ENCODE data around the gene PCDH18. TPM values are rescaled to one million over a fixed set of nuclear protein-coding genes. Genes with fewer than 3 reads are reported as not detected.
"Not testable (repeated sequence)": the region's sequence is repeated elsewhere in the genome, so short reads cannot be mapped to it uniquely, and the experiment has no call there.

The PCDH18 gene
- total RNA-seq (2014; rRNA removed; shearing (Covaris generic)): not detected in 2 replicates

- DNase-seq (ENCODE audit: low spot score): no peak
Measured at GRCh38 chr4:137531986-137532868, at the start of gene PCDH18. PCDH18 (minus strand) TSS chr4:137532494; CDS start chr4:137532088, 406 bp downstream.

- no peak for DNase-seq (ENCODE audit: low spot score)
Measured at GRCh38 chr4:137576446-137576845, 44.2 kb upstream of the PCDH18 start.

- no peak for DNase-seq (ENCODE audit: low spot score)
Measured at GRCh38 chr4:137572647-137573046, 40.4 kb upstream of the PCDH18 start.

- no peak for DNase-seq (ENCODE audit: low spot score)
Measured at GRCh38 chr4:137572163-137572562, 39.9 kb upstream of the PCDH18 start.

GRCh38 chr4:137559801-137560200, 27.5 kb upstream of the PCDH18 start:
- no peak for DNase-seq (ENCODE audit: low spot score)

- DNase-seq (ENCODE audit: low spot score): no peak
Measured at GRCh38 chr4:137558951-137559350, 26.7 kb upstream of the PCDH18 start.

- no peak for DNase-seq (ENCODE audit: low spot score)
Measured at GRCh38 chr4:137545461-137545861, 13.2 kb upstream of the PCDH18 start.

- no peak for DNase-seq (ENCODE audit: low spot score)
Measured at GRCh38 chr4:137543648-137544047, 11.4 kb upstream of the PCDH18 start.

GRCh38 chr4:137543198-137543597, 10.9 kb upstream of the PCDH18 start:
- DNase-seq (ENCODE audit: low spot score): no peak

GRCh38 chr4:137541876-137542646, 9.8 kb upstream of the PCDH18 start:
- no peak for DNase-seq (ENCODE audit: low spot score)

- DNase-seq (ENCODE audit: low spot score): no peak
Measured at GRCh38 chr4:137541181-137541580, 8.9 kb upstream of the PCDH18 start.

GRCh38 chr4:137540356-137540755, 8.1 kb upstream of the PCDH18 start:
- no peak for DNase-seq (ENCODE audit: low spot score)

- no peak for DNase-seq (ENCODE audit: low spot score)
Measured at GRCh38 chr4:137538526-137538925, 6.2 kb upstream of the PCDH18 start.

- DNase-seq (ENCODE audit: low spot score): not testable (repeated sequence)
Measured at GRCh38 chr4:137537807-137538206, 5.5 kb upstream of the PCDH18 start.

GRCh38 chr4:137536789-137537561, 4.7 kb upstream of the PCDH18 start:
- no peak for DNase-seq (ENCODE audit: low spot score)

- DNase-seq (ENCODE audit: low spot score): no peak
Measured at GRCh38 chr4:137535718-137536117, 3.4 kb upstream of the PCDH18 start.

- no peak for DNase-seq (ENCODE audit: low spot score)
Measured at GRCh38 chr4:137534516-137534915, 2.2 kb upstream of the PCDH18 start.

GRCh38 chr4:137533855-137534254, 1.6 kb upstream of the PCDH18 start:
- DNase-seq (ENCODE audit: low spot score): no peak

GRCh38 chr4:137532869-137533236, 559 bp upstream of the PCDH18 start:
- DNase-seq (ENCODE audit: low spot score): no peak

GRCh38 chr4:137531168-137531985, 917 bp downstream of the PCDH18 start:
- no peak for DNase-seq (ENCODE audit: low spot score)

GRCh38 chr4:137530176-137530575, 2.1 kb downstream of the PCDH18 start:
- no peak for DNase-seq (ENCODE audit: low spot score)

Measured in HT-29 (cell line).